Stimulated activated CD4-positive, alpha-beta T cell treated with anti-CD3 and anti-CD28 coated beads, Interleukin-1b, Interleukin-23, amount 100 ng/mL, for 48 hours (primary cell): ENCODE results near the gene BTBD10.

ENCODE experiments used
- DNase-seq: peaks from one replicate; pipeline ENCODE4 v3.0.0-alpha.2; 2020

The BTBD10 gene

GRCh38 chr11:13368041-13368446 lies 95.0 kb downstream of the BTBD10 start:
- DNase-seq, result no peak

GRCh38 chr11:13367115-13367514 lies 95.9 kb downstream of the BTBD10 start:
- no peak for DNase-seq

GRCh38 chr11:13366266-13367026 lies 96.6 kb downstream of the BTBD10 start:
- no peak for DNase-seq

GRCh38 chr11:13364388-13364787 lies 98.6 kb downstream of the BTBD10 start:
- no peak for DNase-seq

GRCh38 chr11:13362596-13363109 lies 100.4 kb downstream of the BTBD10 start:
- DNase-seq, result no peak

GRCh38 chr11:13358596-13359270 lies 104.3 kb downstream of the BTBD10 start:
- no peak for DNase-seq

- no peak for DNase-seq
Measured at GRCh38 chr11:13357232-13357631, 105.8 kb downstream of the BTBD10 start.

GRCh38 chr11:13355191-13355590 lies 107.8 kb downstream of the BTBD10 start:
- no peak for DNase-seq

GRCh38 chr11:13354335-13354734 lies 108.7 kb downstream of the BTBD10 start:
- DNase-seq, result no peak

- DNase-seq, result no peak
Measured at GRCh38 chr11:13352711-13353110, 110.3 kb downstream of the BTBD10 start.

- no peak for DNase-seq
Measured at GRCh38 chr11:13349581-13349980, 113.4 kb downstream of the BTBD10 start.

- DNase-seq, result no peak
Measured at GRCh38 chr11:13349046-13349445, 114.0 kb downstream of the BTBD10 start.

GRCh38 chr11:13348305-13348704 lies 114.7 kb downstream of the BTBD10 start:
- DNase-seq, result no peak

- DNase-seq, result no peak
Measured at GRCh38 chr11:13347901-13348300, 115.1 kb downstream of the BTBD10 start.

- no peak for DNase-seq
Measured at GRCh38 chr11:13346470-13346869, 116.6 kb downstream of the BTBD10 start.

- no peak for DNase-seq
Measured at GRCh38 chr11:13344818-13345217, 118.2 kb downstream of the BTBD10 start.

- DNase-seq, result peak; percentile 68
Measured at GRCh38 chr11:13343931-13344717, 118.9 kb downstream of the BTBD10 start.

- no peak for DNase-seq
Measured at GRCh38 chr11:13343067-13343466, 120.0 kb downstream of the BTBD10 start.

- DNase-seq, result no peak
Measured at GRCh38 chr11:13341026-13341425, 122.0 kb downstream of the BTBD10 start.

- no peak for DNase-seq
Measured at GRCh38 chr11:13339195-13340153, 123.5 kb downstream of the BTBD10 start.

GRCh38 chr11:13338427-13339069 lies 124.5 kb downstream of the BTBD10 start:
- peak; percentile 30 for DNase-seq

GRCh38 chr11:13338019-13338426 lies 125.0 kb downstream of the BTBD10 start:
- DNase-seq, result no peak
